Mammary epithelial cell (primary cell): ENCODE measurements around the gene IFNGR1.

ENCODE experiments used
- EZH2 ChIP-seq: IDR thresholded peaks from 2 replicates; pipeline ENCODE4 v1.6.1; 2012; ENCODE audit warnings: low read length, inconsistent platforms, borderline replicate concordance
- TF ChIP-seq, protein P1 (sequence below), 2 donors: IDR thresholded peaks in 1 of 2; conservative IDR thresholded peaks in 1 of 2; 2 replicates each; pipeline ENCODE4 v1.5.1; 2011 to 2012; ENCODE audit warnings: inconsistent platforms in 2 of 2, low read length in 2 of 2, mild to moderate bottlenecking in 2 of 2, control low read depth in 1 of 2, low read depth in 1 of 2; ENCODE audit not compliant: insufficient read depth in 1 of 2; ENCODE audit errors: extremely low read depth in 1 of 2

- TF ChIP-seq, protein P1, sequence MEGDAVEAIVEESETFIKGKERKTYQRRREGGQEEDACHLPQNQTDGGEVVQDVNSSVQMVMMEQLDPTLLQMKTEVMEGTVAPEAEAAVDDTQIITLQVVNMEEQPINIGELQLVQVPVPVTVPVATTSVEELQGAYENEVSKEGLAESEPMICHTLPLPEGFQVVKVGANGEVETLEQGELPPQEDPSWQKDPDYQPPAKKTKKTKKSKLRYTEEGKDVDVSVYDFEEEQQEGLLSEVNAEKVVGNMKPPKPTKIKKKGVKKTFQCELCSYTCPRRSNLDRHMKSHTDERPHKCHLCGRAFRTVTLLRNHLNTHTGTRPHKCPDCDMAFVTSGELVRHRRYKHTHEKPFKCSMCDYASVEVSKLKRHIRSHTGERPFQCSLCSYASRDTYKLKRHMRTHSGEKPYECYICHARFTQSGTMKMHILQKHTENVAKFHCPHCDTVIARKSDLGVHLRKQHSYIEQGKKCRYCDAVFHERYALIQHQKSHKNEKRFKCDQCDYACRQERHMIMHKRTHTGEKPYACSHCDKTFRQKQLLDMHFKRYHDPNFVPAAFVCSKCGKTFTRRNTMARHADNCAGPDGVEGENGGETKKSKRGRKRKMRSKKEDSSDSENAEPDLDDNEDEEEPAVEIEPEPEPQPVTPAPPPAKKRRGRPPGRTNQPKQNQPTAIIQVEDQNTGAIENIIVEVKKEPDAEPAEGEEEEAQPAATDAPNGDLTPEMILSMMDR (conservative IDR thresholded peaks at IDR 0.05 in 1 of 2, IDR thresholded peaks at IDR 0.05 in 1 of 2; ENCODE audit: extremely low read depth in 1 of 2, insufficient read depth in 1 of 2, low read depth in 1 of 2, low read length in 2 of 2): no peak
- no peak for TF ChIP-seq EZH2
Observed at GRCh38 chr6:137214931-137215330, 4.3 kb downstream of the IFNGR1 start.
